ENCODE measurements around the gene KRTAP4-2.

- TF ChIP-seq ZFP30 (CRISPR knock-in tag; IDR thresholded peaks at IDR 0.05) (no peak), TCF4 (CRISPR knock-in tag; IDR thresholded peaks at IDR 0.05; ENCODE audit: borderline replicate concordance) (no peak)
These were observed 17.4 kb downstream of the KRTAP4-2 start, which contains the start of gene KRTAP4-4 for GRCh38 chr17:41160648-41161047.

All from SK-N-SH treated with all-trans-retinoic acid at 6 μM for 48 hours (cell line).